Fibroblast of pulmonary artery (primary cell): Measurements from ENCODE around the gene SPART.
A peak's percentile ranks its signal among the peaks of the same experiment; 100 is the strongest.
"Not testable (repeated sequence)": the region's sequence is repeated elsewhere in the genome, so short reads cannot be mapped to it uniquely, and the experiment has no call there.

Experiments
- DNase-seq: peaks from one replicate; pipeline ENCODE4 v3.0.0-alpha.2; 2010; ENCODE audit warnings: low read depth
- H3K4me3 ChIP-seq: replicated peaks from 2 replicates; pipeline ENCODE4 v1.5.1; 2011; ENCODE audit warnings: low read depth, mild to moderate bottlenecking, control low read depth, low read length, moderate library complexity
- TF ChIP-seq, protein P1 (sequence below): IDR thresholded peaks from 2 replicates; pipeline ENCODE4 v1.5.1; 2011; ENCODE audit warnings: mild to moderate bottlenecking, control low read depth, low read length, inconsistent platforms; ENCODE audit errors: missing control alignments

SPART gene

DNA sequence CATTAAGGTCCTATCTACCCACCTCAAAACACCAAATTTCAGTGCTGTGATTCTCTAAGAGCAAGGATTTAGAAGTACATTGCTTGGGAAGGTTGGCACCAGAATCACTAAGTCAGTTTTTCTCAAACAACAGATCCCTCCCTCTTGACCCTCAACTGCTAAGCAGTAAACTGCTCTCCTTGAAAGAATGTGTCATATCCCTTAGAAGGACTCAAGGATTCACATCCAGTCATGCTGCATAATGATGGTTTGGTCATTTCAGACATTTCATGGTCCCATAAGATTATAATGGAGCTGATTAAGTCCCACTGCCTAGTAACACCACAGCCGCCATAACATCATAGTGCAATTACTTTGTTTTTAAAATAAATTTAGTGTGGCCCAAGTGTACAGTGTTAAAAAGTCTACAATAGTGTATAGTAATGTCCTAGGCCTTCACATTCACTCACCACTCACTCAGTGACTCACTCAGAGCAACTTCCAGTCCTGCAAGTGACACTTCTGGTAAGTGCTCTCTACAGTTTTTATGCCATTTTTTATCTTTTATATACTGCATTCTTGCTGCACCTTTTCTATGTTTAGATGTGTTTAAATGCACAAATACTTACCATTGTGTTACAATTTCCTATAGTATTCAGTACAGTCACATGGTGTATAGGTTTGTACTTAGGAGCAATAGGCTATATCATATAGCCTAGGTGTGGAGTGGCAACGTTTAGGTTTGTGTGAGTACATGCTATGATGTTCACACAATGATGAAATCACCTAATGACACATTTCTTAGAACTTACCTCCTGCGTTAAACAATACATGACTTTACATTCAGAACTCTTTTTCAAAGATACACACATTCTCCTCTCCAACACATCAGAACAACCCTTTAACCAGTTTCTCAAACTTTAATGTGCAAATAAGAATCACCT lies 32.9 kb downstream of the SPART start:
- no peak overlapping the region for H3K4me3 ChIP-seq
- DNase-seq = no peak
- TF ChIP-seq, protein P1, sequence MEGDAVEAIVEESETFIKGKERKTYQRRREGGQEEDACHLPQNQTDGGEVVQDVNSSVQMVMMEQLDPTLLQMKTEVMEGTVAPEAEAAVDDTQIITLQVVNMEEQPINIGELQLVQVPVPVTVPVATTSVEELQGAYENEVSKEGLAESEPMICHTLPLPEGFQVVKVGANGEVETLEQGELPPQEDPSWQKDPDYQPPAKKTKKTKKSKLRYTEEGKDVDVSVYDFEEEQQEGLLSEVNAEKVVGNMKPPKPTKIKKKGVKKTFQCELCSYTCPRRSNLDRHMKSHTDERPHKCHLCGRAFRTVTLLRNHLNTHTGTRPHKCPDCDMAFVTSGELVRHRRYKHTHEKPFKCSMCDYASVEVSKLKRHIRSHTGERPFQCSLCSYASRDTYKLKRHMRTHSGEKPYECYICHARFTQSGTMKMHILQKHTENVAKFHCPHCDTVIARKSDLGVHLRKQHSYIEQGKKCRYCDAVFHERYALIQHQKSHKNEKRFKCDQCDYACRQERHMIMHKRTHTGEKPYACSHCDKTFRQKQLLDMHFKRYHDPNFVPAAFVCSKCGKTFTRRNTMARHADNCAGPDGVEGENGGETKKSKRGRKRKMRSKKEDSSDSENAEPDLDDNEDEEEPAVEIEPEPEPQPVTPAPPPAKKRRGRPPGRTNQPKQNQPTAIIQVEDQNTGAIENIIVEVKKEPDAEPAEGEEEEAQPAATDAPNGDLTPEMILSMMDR = no peak

DNA sequence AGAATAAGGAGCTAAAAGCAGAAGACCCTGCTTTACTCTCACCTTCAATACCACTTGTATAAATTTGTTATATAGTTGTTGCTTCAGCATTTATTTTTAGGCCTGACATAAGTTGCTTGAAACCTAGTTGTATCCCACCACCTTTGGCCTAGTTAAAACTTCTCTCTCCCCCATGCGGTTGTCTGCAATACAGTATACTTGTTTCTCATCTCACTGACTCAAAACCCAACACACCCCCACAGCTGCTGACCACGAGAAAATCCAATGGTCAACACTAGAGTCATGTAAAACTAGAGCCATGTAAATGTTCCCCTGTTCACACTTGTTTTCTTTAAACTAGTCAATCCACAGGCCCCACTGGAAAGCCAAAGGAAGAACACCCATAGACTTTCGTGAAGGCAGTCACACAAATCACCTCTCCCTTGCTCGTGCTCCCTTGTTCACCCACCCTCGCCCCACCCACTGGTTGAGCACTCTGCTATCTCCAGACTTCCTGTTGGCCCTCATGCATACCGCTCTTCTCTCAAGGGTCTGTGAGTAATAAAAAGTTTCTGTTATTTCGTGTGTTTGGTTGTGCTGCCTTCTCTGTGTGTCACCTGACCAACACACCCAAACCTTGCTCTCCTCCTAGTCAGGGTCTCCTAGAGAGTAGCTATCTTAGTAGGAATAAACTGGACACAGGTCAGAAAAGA lies 35.6 kb downstream of the SPART start:
- DNase-seq = no peak
- TF ChIP-seq, protein P1 = no peak
- no peak overlapping the region for H3K4me3 ChIP-seq

DNA sequence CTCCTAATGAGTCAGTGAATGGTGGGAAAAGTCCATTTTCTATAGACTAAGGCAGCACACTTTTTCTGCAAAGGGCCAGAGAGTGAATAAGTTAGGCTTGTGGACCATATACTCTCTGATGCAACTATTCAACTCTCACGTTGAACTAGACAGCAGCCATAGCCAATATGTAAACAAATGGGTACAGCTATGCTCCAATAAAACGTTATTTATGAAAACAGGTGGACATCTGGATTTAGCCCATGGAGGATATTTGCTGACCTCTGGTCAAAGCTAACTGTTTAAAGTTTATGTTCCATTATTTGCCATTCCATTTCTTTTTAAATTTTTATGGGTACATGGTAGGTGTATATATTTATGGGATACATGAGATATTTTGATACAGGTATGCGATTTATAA lies 43.9 kb downstream of the SPART start:
- DNase-seq = no peak
- TF ChIP-seq, protein P1 = no peak
- no peak overlapping the region for H3K4me3 ChIP-seq

DNA sequence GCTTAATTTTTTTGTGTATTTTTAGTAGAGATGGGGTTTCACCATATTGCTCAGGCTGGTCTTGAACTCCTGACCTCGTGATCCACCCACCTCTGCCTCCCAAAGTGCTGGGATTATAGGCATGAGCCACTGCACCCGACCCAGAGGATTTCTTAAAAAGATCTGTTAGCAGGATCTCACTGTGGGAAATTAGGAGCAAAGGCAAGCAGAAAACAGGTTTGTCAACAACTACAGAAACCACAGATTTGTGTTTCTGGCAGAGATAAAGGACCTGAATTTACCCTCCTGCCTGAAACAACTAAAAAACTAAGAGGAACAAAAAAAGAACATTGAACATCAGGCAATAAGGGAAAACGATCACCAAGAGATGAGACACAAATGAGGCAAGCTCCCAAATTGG lies 46.7 kb downstream of the SPART start:
- H3K4me3 ChIP-seq, DNase-seq: not testable (repeated sequence)

DNA sequence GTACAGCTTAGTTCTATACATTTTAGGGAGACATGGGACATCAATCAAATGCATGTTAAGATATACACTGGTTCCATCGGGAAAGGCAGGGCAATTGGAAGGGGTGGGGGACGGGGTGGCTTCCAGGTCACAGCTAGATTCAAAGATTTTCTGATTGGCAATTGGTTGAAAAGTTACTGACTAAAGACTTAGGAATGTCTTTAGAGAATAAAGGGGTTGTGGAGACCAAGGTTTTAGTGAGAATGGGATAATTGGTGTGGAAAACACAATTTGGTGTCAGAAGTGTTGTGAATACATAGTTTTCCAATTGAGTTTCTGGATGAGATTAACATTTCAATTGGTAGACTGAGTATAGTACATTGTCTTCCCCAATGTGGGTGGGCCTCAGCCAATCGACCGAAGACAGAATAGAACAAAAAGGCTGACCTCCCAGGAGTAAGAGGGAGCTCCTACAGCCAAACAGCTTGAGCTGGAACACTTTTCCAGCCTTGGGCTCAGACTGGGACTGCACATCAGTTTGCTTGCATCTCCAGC lies 47.6 kb downstream of the SPART start:
- DNase-seq = no peak
- no peak overlapping the region for H3K4me3 ChIP-seq
- TF ChIP-seq, protein P1 = no peak

DNA sequence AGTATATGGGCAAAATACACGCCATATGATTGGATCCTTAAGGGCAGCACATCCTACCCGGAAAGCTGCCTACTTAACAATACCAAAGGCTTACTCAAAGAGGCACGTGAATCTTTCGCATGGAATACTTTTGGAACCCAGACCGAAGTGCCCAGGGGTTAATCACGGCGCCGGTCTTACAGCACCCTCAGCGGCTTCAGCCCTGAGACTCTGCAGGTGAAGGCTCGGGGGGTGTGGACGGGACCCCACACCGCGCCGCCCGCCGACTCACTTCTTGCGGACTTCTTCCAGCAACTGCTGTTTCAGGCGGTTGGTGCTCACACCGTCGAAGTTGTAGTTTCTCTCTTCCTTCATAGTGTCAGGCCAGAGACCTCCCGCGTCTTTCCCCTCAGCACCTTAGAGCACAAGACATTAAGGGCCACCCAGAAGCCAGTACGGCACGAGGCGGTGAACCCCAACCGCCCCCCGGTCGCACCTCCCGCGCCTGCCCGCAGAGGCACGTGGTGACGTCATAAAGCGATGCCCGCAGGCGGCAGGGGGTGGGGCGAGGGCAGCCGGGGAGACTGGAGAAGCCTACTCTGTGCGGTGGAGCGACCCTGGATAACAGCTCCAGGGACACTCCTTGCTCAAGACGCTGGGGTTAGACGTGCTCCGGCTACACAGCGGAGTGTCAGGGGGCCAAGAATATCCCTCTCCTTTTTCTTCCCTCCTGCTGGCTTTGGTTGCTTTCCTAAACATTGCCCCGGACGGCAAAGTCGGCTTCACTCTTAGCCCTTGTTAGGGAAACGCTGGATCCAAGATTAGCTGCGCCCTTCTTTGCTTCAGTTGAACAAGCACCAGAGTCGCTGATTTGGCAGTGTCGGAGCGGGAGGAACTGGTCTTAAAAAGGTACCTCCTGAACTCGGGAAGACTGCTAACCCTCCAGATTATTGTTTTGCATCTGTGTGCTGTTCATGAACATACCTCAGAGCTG lies 48.5 kb downstream of the SPART start, which contains the start of gene CCDC169:
Gene CCDC169 (minus strand): TSS at position 449 of the 973 bp plus-strand sequence. CDS start 95 bp downstream, at position 354.
- TF ChIP-seq, protein P1 = no peak
- H3K4me3 ChIP-seq = peak within 1 kb of the TSS; percentile 74
- DNase-seq = peak; percentile 58
